Suppressor macrophage (primary cell): Measurements from ENCODE around the gene SNX13.
"Not testable (repeated sequence)": the region's sequence is repeated elsewhere in the genome, so short reads cannot be mapped to it uniquely, and the experiment has no call there.

Source experiments
- DNase-seq, 4 experiments: peaks; one replicate each; pipeline ENCODE4 v3.0.0-alpha.2; 2020 to 2022

SNX13 gene

GRCh38 chr7:17845197-17845547 is 95.1 kb downstream of the SNX13 start:
- DNase-seq, result no peak

GRCh38 chr7:17844514-17845196 is 95.6 kb downstream of the SNX13 start:
- no peak for DNase-seq

GRCh38 chr7:17844022-17844421 is 96.3 kb downstream of the SNX13 start:
- no peak for DNase-seq

GRCh38 chr7:17843041-17843440 is 97.3 kb downstream of the SNX13 start:
- no peak for DNase-seq

- no peak for DNase-seq
Observed at GRCh38 chr7:17832820-17833355, 107.4 kb downstream of the SNX13 start.

GRCh38 chr7:17832242-17832641 is 108.1 kb downstream of the SNX13 start:
- no peak for DNase-seq

GRCh38 chr7:17830206-17830605 is 110.1 kb downstream of the SNX13 start:
- peak; percentile 17 to 49 (median 30) for DNase-seq

GRCh38 chr7:17829001-17829400 is 111.3 kb downstream of the SNX13 start:
- DNase-seq, result no peak

- DNase-seq, result peak in 1 of 4 experiments; percentile 5
Observed at GRCh38 chr7:17822547-17823173, 117.6 kb downstream of the SNX13 start.

- no peak for DNase-seq
Observed at GRCh38 chr7:17816903-17817302, 123.4 kb downstream of the SNX13 start.

GRCh38 chr7:17815318-17815717 is 125.0 kb downstream of the SNX13 start:
- no peak for DNase-seq

GRCh38 chr7:17814058-17814457 is 126.2 kb downstream of the SNX13 start:
- no peak for DNase-seq

- DNase-seq, result not testable (repeated sequence)
Observed at GRCh38 chr7:17809215-17809614, 131.1 kb downstream of the SNX13 start.

GRCh38 chr7:17807242-17807641 is 133.1 kb downstream of the SNX13 start:
- DNase-seq, result no peak

GRCh38 chr7:17806631-17807030 is 133.7 kb downstream of the SNX13 start:
- no peak for DNase-seq

- DNase-seq, result no peak
Observed at GRCh38 chr7:17802056-17802455, 138.2 kb downstream of the SNX13 start.

GRCh38 chr7:17792075-17792936 is 148.0 kb downstream of the SNX13 start:
- no peak for DNase-seq

GRCh38 chr7:17787257-17787656 is 153.0 kb downstream of the SNX13 start:
- no peak for DNase-seq

- DNase-seq, result no peak
Observed at GRCh38 chr7:17786314-17786852, 153.9 kb downstream of the SNX13 start.

GRCh38 chr7:17782216-17782549 is 158.1 kb downstream of the SNX13 start:
- no peak for DNase-seq

- no peak for DNase-seq
Observed at GRCh38 chr7:17781491-17782215, 158.6 kb downstream of the SNX13 start.

- no peak for DNase-seq
Observed at GRCh38 chr7:17779381-17779780, 160.9 kb downstream of the SNX13 start.
